HCT116 (cell line): ENCODE measurements around the gene FAM163B. TPM values are rescaled to one million over a fixed set of nuclear protein-coding genes. Genes with fewer than 3 reads are reported as not detected.

Source experiments
- ATAC-seq: fragments of 200-7000 bp; cut with Tn5 transposase; 2 replicates; pipeline ENCODE4 v1.9.1; 2020; ENCODE audit warnings: mild to moderate bottlenecking, moderate library complexity
- BruUV-seq: library from RNA; stranded (reverse); fragments of 400-500 nt; replicated peaks from 2 replicates; lab custom pipeline; 2021; lab: Mats Ljungman, UMichigan
- CTCF ChIA-PET: fragments of 300-600 bp; sonication (Branson Sonifier 250); formaldehyde crosslinking; loops from one replicate; lab custom pipeline; 2021; ENCODE audit warnings: antibody characterized with exemption; lab: Charles Lee
- POLR2A ChIA-PET: fragments of 300-600, 350-600 bp; sonication (Branson Sonifier 250); formaldehyde crosslinking; loops from one replicate; lab custom pipeline; 2021; ENCODE audit warnings: antibody characterized with exemption; lab: Charles Lee
- RAD21 ChIA-PET, 2 experiments: fragments of 300-600 bp; sonication (Branson Sonifier 250); formaldehyde crosslinking; loops; one replicate each; lab custom pipeline; 2023; ENCODE audit warnings: low total read pairs in 2 of 2; ENCODE audit not compliant: uncharacterized antibody in 2 of 2, unreplicated experiment in 2 of 2, low non-redundant PET in 1 of 2; lab: Charles Lee
- DNase-seq: peaks from one replicate; pipeline ENCODE4 v3.0.0-alpha.2; 2010; ENCODE audit warnings: low read depth, low spot score
- H2AFZ ChIP-seq: fragments of 200-600 bp; shearing (Covaris generic), sonication (generic); 2 replicates; pipeline ENCODE4 v1.6.1; 2017; ENCODE audit warnings: low read depth, mixed run types, mixed read lengths, antibody characterized with exemption, low read length; ENCODE audit not compliant: poor library complexity, severe bottlenecking
- H3K27ac ChIP-seq: 2 replicates; pipeline ENCODE4 v1.5.1; 2012; ENCODE audit warnings: low read depth, low read length
- H3K27me3 ChIP-seq: fragments of 200-600 bp; sonication (generic); 2 replicates; pipeline ENCODE4 v1.6.1; 2016; ENCODE audit warnings: mixed run types, low read length, mixed read lengths; ENCODE audit not compliant: insufficient read depth
- H3K36me3 ChIP-seq, 2 experiments: fragments of 200-500 bp in 1 of 2; fragments of 200-600 bp in 1 of 2; sonication (Bioruptor generic) in 1 of 2; sonication (generic) in 1 of 2; 2 replicates each; pipeline versions ENCODE4 v1.5.1 to v1.6.1; 2014 to 2016; ENCODE audit warnings: low read length in 2 of 2, inconsistent platforms in 1 of 2, mixed read lengths in 1 of 2, mixed run types in 1 of 2; ENCODE audit not compliant: insufficient read depth in 2 of 2, control insufficient read depth in 1 of 2
- H3K4me1 ChIP-seq, 2 experiments: fragments of 200-600 bp in 1 of 2; sonication (generic) in 1 of 2; 2 replicates each; pipeline versions ENCODE4 v1.5.1 to v1.6.1; 2012 to 2017; ENCODE audit warnings: low read length in 2 of 2, inconsistent platforms in 1 of 2, mild to moderate bottlenecking in 1 of 2, mixed read lengths in 1 of 2, mixed run types in 1 of 2, moderate library complexity in 1 of 2; ENCODE audit not compliant: insufficient read depth in 2 of 2, control insufficient read depth in 1 of 2
- H3K4me2 ChIP-seq: fragments of 200-600 bp; sonication (generic); 2 replicates; pipeline ENCODE4 v1.6.1; 2017; ENCODE audit warnings: mixed run types, low read length, mixed read lengths
- H3K4me3 ChIP-seq, 2 experiments: fragments of 200-600 bp in 1 of 2; sonication (generic) in 1 of 2; replicated peaks in 1 of 2; 2 replicates each; pipeline ENCODE4 v1.5.1; 2011 to 2016; ENCODE audit warnings: low read length in 2 of 2, control low read depth in 1 of 2, low read depth in 1 of 2, mild to moderate bottlenecking in 1 of 2, mixed read lengths in 1 of 2, mixed run types in 1 of 2
- H3K79me2 ChIP-seq: fragments of 200-600 bp; sonication (generic); 2 replicates; pipeline ENCODE4 v1.6.1; 2017; ENCODE audit warnings: mild to moderate bottlenecking, mixed run types, low read length, moderate library complexity, mixed read lengths; ENCODE audit not compliant: insufficient read depth
- H3K9ac ChIP-seq: fragments of 200-600 bp; sonication (generic); 2 replicates; pipeline ENCODE4 v1.6.1; 2016; ENCODE audit warnings: low read length, mixed read lengths
- H3K9me2 ChIP-seq: fragments of 200-600 bp; sonication (generic), shearing (Covaris generic); 2 replicates; pipeline ENCODE4 v1.6.1; 2017; ENCODE audit warnings: mixed run types, mild to moderate bottlenecking, moderate library complexity; ENCODE audit not compliant: insufficient read depth
- H3K9me3 ChIP-seq, 2 experiments: fragments of 200-500 bp in 1 of 2; fragments of 200-600 bp in 1 of 2; sonication (Bioruptor generic) in 1 of 2; sonication (generic) in 1 of 2; 2 replicates each; pipeline ENCODE4 v1.6.1; 2014 to 2017; ENCODE audit warnings: low read length in 2 of 2, mixed read lengths in 2 of 2, inconsistent platforms in 1 of 2, low read depth in 1 of 2, mild to moderate bottlenecking in 1 of 2, mixed run types in 1 of 2, moderate library complexity in 1 of 2; ENCODE audit not compliant: control insufficient read depth in 1 of 2, insufficient read depth in 1 of 2
- H4K20me1 ChIP-seq: fragments of 200-600 bp; sonication (generic), shearing (Covaris generic); 2 replicates; pipeline ENCODE4 v1.6.1; 2017; ENCODE audit warnings: mixed run types, mild to moderate bottlenecking, moderate library complexity; ENCODE audit not compliant: insufficient read depth
- ATF3 ChIP-seq: IDR thresholded peaks from 2 replicates; pipeline ENCODE4 v1.6.1; 2012
- ELF1 ChIP-seq: IDR thresholded peaks from 2 replicates; pipeline ENCODE4 v1.6.1; 2012; ENCODE audit warnings: low read depth, borderline replicate concordance
- EZH2phosphoT487 ChIP-seq: fragments of 200-600 bp; IDR thresholded peaks from 2 replicates; pipeline ENCODE4 v1.6.1; 2018; ENCODE audit warnings: antibody characterized with exemption, borderline replicate concordance
- MAX ChIP-seq: IDR thresholded peaks from 2 replicates; pipeline ENCODE4 v1.6.1; 2012
- POLR2AphosphoS5 ChIP-seq: IDR thresholded peaks from 2 replicates; pipeline ENCODE4 v1.6.1; 2011; ENCODE audit warnings: mild to moderate bottlenecking, low read depth, low read length, moderate library complexity
- REST ChIP-seq: IDR thresholded peaks from 2 replicates; pipeline ENCODE4 v1.6.1; 2012; ENCODE audit warnings: low read depth
- YY1 ChIP-seq: IDR thresholded peaks from 2 replicates; pipeline ENCODE4 v1.6.1; 2011; ENCODE audit warnings: low read length, low read depth, moderate library complexity, mild to moderate bottlenecking; ENCODE audit not compliant: insufficient replicate concordance; ENCODE audit errors: extremely low read depth
- ZFX ChIP-seq: fragments of 450-650 bp; IDR thresholded peaks from 2 replicates; pipeline ENCODE4 v1.6.1; 2017
- ZNF274 ChIP-seq: fragments of 200-500 bp; sonication (Bioruptor generic); IDR thresholded peaks from 2 replicates; pipeline ENCODE4 v1.6.1; 2014; ENCODE audit warnings: mild to moderate bottlenecking, low read depth, low read length, inconsistent platforms
- intact Hi-C: fragments of 100-400 bp; cut with micrococcal nuclease; formaldehyde crosslinking; loops from 2 replicates; pipeline ENCODE4 v1.10.0; 2022
- total RNA-seq: library from RNA; stranded (reverse); gene quantifications from one replicate; pipeline ENCODE4 v1.2.1, GENCODE V29; 2021; ENCODE audit not compliant: unreplicated experiment

Gene FAM163B
- total RNA-seq, 1 experiment from 2014 or later, result not detected

- Histone ChIP-seq H3K9ac (no peak overlapping the region), H4K20me1 (no peaks in the 10 kb centered on the region)
- TF ChIP-seq EZH2phosphoT487, result no peak
- no peak for TF ChIP-seq REST
- TF ChIP-seq MAX, result no peak
- no peak for TF ChIP-seq ZFX
- no peak for TF ChIP-seq POLR2AphosphoS5
- no peak for TF ChIP-seq ELF1
- no peak for TF ChIP-seq ZNF274
- TF ChIP-seq YY1, result no peak
- TF ChIP-seq ATF3, result no peak
- TF ChIP-seq, all 23 proteins: peak for 0
- Histone ChIP-seq H3K4me3 (no peak overlapping the region), H3K36me3 (no peaks in the 10 kb centered on the region), H3K27me3 (peaks cover 5% of the 10 kb centered on the region; the same call in 1 of the 2 replicates), H3K4me2 (no peak overlapping the region), H3K9me2 (no peaks in the 10 kb centered on the region), H2AFZ (no peak overlapping the region), H3K79me2 (no peaks in the 10 kb centered on the region), H3K9me3 (no peaks in the 10 kb centered on the region), H3K27ac (no peak overlapping the region), H3K4me1 (no peaks in the 10 kb centered on the region; a peak in 1 of 4 replicates)
- no TSS peak for BruUV-seq
- ChIA-PET CTCF (no interaction called here), RAD21 (no interaction called here), POLR2A (no interaction called here)
- DNase-seq (no peak), ATAC-seq (no peak)
- intact Hi-C loops, result no loop called here
Measured at GRCh38 chr9:133635098-133635497, 25.9 kb upstream of the FAM163B start.
